Rectal smooth muscle tissue (tissue), 1 donor: ENCODE measurements around the gene HRH1.
A peak's percentile ranks its signal among the peaks of the same experiment; 100 is the strongest.

Experiments used
- H3K27ac ChIP-seq: one replicate; pipeline ENCODE4 v1.7.0; 2013; ENCODE audit warnings: low read depth, low read length, inconsistent platforms
- H3K27me3 ChIP-seq: one replicate; pipeline ENCODE4 v1.7.0; 2013; ENCODE audit warnings: low read length; ENCODE audit not compliant: control insufficient read depth, insufficient read depth
- H3K36me3 ChIP-seq: one replicate; pipeline ENCODE4 v1.7.0; 2013; ENCODE audit warnings: low read length; ENCODE audit not compliant: control insufficient read depth, insufficient read depth
- H3K4me1 ChIP-seq: one replicate; pipeline ENCODE4 v1.7.0; 2013; ENCODE audit warnings: low read length; ENCODE audit not compliant: control insufficient read depth, insufficient read depth
- H3K4me3 ChIP-seq: one replicate; pipeline ENCODE4 v1.7.0; 2013; ENCODE audit warnings: low read length
- H3K9ac ChIP-seq: one replicate; pipeline ENCODE4 v1.7.0; 2013; ENCODE audit warnings: low read length

HRH1 gene

GRCh38 chr3:11146773-11147660 is 7.3 kb upstream of the HRH1 start:
- H3K4me3 ChIP-seq, result no peak overlapping the region
- H3K4me1 ChIP-seq, result no peaks in the 10 kb centered on the region
- no peak overlapping the region for H3K9ac ChIP-seq
- H3K27me3 ChIP-seq, result no peaks in the 10 kb centered on the region
- no peak overlapping the region for H3K27ac ChIP-seq
- no peaks in the 10 kb centered on the region for H3K36me3 ChIP-seq

DNA sequence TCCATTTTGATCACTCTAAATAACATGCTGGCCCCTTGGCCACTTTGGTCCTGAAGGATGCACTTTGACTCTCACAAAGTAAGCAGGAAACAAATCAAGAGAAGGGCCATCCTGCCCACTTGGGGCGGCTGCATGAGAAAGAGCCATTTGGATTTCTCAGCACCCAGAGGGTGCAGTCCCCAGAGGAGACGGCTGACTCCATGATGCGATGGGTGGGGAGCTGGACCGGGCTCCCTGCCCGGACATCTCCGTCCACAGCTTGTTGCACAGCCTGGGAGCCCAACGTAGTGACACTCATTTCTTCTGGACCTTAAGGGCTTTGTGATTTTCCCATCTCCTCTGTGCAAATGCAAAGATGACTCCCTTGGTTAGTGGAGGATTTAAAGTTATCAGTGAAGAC is 4.0 kb upstream of the HRH1 start:
- Histone ChIP-seq H3K4me1 (peaks cover 4% of the 10 kb centered on the region), H3K36me3 (no peaks in the 10 kb centered on the region), H3K9ac (no peak overlapping the region), H3K4me3 (no peak overlapping the region), H3K27ac (no peak overlapping the region), H3K27me3 (no peaks in the 10 kb centered on the region)

GRCh38 chr3:11152301-11152700 is 2.0 kb upstream of the HRH1 start:
- peaks cover 4% of the 10 kb centered on the region for H3K4me1 ChIP-seq

GRCh38 chr3:11154953-11155325 is 646 bp downstream of the HRH1 start:
- H3K27ac ChIP-seq, result peak overlapping the region; percentile 27
- peaks cover 7% of the 10 kb centered on the region for H3K4me1 ChIP-seq
- peak overlapping the region; percentile 60 for H3K4me3 ChIP-seq
- no peak overlapping the region for H3K9ac ChIP-seq
- no peaks in the 10 kb centered on the region for H3K36me3 ChIP-seq
- no peaks in the 10 kb centered on the region for H3K27me3 ChIP-seq

More at GRCh38 chr3:11152301-11152700, 2.0 kb upstream of the HRH1 start:
- H3K9ac ChIP-seq, result no peak overlapping the region
- H3K4me3 ChIP-seq, result no peak overlapping the region
- no peak overlapping the region for H3K27ac ChIP-seq
- no peaks in the 10 kb centered on the region for H3K36me3 ChIP-seq
- H3K27me3 ChIP-seq, result no peaks in the 10 kb centered on the region

DNA sequence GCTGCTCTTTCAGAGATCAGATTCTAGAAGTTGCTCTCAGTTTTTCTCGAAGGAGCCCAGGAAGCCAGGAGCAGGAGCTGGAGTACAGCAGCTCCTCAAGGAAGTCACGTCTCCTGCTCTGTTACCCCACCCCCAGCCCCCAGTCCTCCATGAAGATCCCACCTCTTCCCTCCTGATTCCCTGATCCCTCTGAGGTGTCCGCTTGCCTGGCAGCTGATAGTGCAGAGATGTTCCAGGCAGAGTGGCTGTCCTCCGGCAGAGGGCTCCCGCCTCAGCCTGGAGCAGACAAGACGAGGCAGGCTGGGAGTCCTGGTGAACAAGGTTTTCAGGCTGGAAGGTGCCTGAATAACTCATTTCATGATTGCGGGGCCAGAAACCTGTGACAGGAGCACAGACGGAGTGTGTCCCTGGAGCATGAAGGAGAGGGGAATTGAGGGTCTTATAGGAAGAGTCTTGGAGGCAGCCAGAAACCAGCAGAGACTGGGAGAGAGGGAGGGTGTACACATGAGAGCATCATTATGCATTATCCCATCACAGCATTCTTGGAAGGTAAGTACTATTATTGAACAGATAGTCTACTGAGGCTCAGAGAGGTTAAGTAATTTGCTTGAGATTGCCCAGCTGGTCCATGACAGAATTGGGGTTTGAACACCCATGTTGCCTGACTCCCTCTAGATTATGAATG is 1.2 kb downstream of the HRH1 start:
- Histone ChIP-seq H3K27ac (peak overlapping the region; percentile 27), H3K36me3 (no peaks in the 10 kb centered on the region), H3K4me3 (peak overlapping the region; percentile 60), H3K9ac (no peak overlapping the region), H3K4me1 (peaks cover 7% of the 10 kb centered on the region), H3K27me3 (no peaks in the 10 kb centered on the region)

- no peak overlapping the region for H3K27ac ChIP-seq
- H3K4me3 ChIP-seq, result no peak overlapping the region
- H3K36me3 ChIP-seq, result no peaks in the 10 kb centered on the region
- no peaks in the 10 kb centered on the region for H3K27me3 ChIP-seq
- peaks cover 7% of the 10 kb centered on the region for H3K4me1 ChIP-seq
- H3K9ac ChIP-seq, result no peak overlapping the region
Measured at GRCh38 chr3:11156026-11156410, 1.7 kb downstream of the HRH1 start.

GRCh38 chr3:11157421-11157820 is 3.1 kb downstream of the HRH1 start:
- H3K27me3 ChIP-seq, result no peaks in the 10 kb centered on the region
- H3K4me3 ChIP-seq, result no peak overlapping the region
- H3K4me1 ChIP-seq, result peaks cover 7% of the 10 kb centered on the region
- no peak overlapping the region for H3K27ac ChIP-seq
- H3K9ac ChIP-seq, result no peak overlapping the region
- no peaks in the 10 kb centered on the region for H3K36me3 ChIP-seq

GRCh38 chr3:11159421-11159904 is 5.2 kb downstream of the HRH1 start:
- Histone ChIP-seq H3K27me3 (no peaks in the 10 kb centered on the region), H3K4me1 (peaks cover 7% of the 10 kb centered on the region), H3K9ac (no peak overlapping the region), H3K4me3 (no peak overlapping the region), H3K27ac (peak overlapping the region; percentile 16), H3K36me3 (no peaks in the 10 kb centered on the region)

GRCh38 chr3:11161666-11162065 is 7.4 kb downstream of the HRH1 start:
- H3K27ac ChIP-seq, result no peak overlapping the region
- peaks cover 3% of the 10 kb centered on the region for H3K4me1 ChIP-seq

GRCh38 chr3:11162401-11163345 is 8.4 kb downstream of the HRH1 start:
- Histone ChIP-seq H3K9ac (no peak overlapping the region), H3K27ac (no peak overlapping the region), H3K36me3 (no peaks in the 10 kb centered on the region), H3K27me3 (no peaks in the 10 kb centered on the region), H3K4me3 (no peak overlapping the region), H3K4me1 (peaks cover 3% of the 10 kb centered on the region)

More at GRCh38 chr3:11161666-11162065, 7.4 kb downstream of the HRH1 start:
- Histone ChIP-seq H3K4me3 (no peak overlapping the region), H3K27me3 (no peaks in the 10 kb centered on the region), H3K36me3 (no peaks in the 10 kb centered on the region), H3K9ac (no peak overlapping the region)

- no peaks in the 10 kb centered on the region for H3K36me3 ChIP-seq
- H3K4me3 ChIP-seq, result no peak overlapping the region
- no peak overlapping the region for H3K27ac ChIP-seq
- H3K4me1 ChIP-seq, result peaks cover 2% of the 10 kb centered on the region
- H3K27me3 ChIP-seq, result no peaks in the 10 kb centered on the region
- H3K9ac ChIP-seq, result no peak overlapping the region
Measured at GRCh38 chr3:11164607-11165006, 10.3 kb downstream of the HRH1 start.

- no peak overlapping the region for H3K9ac ChIP-seq
- no peaks in the 10 kb centered on the region for H3K4me1 ChIP-seq
- no peak overlapping the region for H3K4me3 ChIP-seq
- H3K27ac ChIP-seq, result no peak overlapping the region
- no peaks in the 10 kb centered on the region for H3K36me3 ChIP-seq
- no peaks in the 10 kb centered on the region for H3K27me3 ChIP-seq
Measured at GRCh38 chr3:11165476-11165875, 11.2 kb downstream of the HRH1 start.
